Astrocyte (in vitro differentiated cells and primary cell): ENCODE results near the gene ZBTB45. TPM values are rescaled to one million over a fixed set of nuclear protein-coding genes. Genes with fewer than 3 reads are reported as not detected.
"Not testable (repeated sequence)": the region's sequence is repeated elsewhere in the genome, so short reads cannot be mapped to it uniquely, and the experiment has no call there.

Experiments
- DNase-seq: peaks from one replicate; pipeline ENCODE4 v3.0.0-alpha.2; 2010; ENCODE audit warnings: low read depth
- FAIRE-seq: peaks from 2 replicates; lab custom pipeline; 2011; peaks lifted over from hg19 to GRCh38; lab: Jason Lieb, UNC
- H2AFZ ChIP-seq: 2 replicates; pipeline ENCODE4 v1.6.0; 2012; ENCODE audit warnings: low read depth, low read length, inconsistent platforms
- H3K27ac ChIP-seq: 2 replicates; pipeline ENCODE4 v1.5.1; 2011; ENCODE audit warnings: low read depth, low read length, inconsistent platforms
- H3K27me3 ChIP-seq: 2 replicates; pipeline ENCODE4 v1.6.0; 2011; ENCODE audit warnings: low read length, inconsistent platforms; ENCODE audit not compliant: insufficient read depth
- H3K36me3 ChIP-seq: 2 replicates; pipeline ENCODE4 v1.5.1; 2011; ENCODE audit warnings: low read length, inconsistent platforms; ENCODE audit not compliant: insufficient read depth
- H3K4me1 ChIP-seq: 2 replicates; pipeline ENCODE4 v1.5.1; 2011; ENCODE audit warnings: low read length, inconsistent platforms; ENCODE audit not compliant: insufficient read depth
- H3K4me2 ChIP-seq: 2 replicates; pipeline ENCODE4 v1.6.0; 2012; ENCODE audit warnings: low read length, inconsistent platforms
- H3K4me3 ChIP-seq: 2 replicates; pipeline ENCODE4 v1.5.1; 2011; ENCODE audit warnings: low read depth, mild to moderate bottlenecking, low read length, inconsistent platforms; ENCODE audit not compliant: insufficient read depth
- H3K79me2 ChIP-seq: 2 replicates; pipeline ENCODE4 v1.6.0; 2012; ENCODE audit warnings: mild to moderate bottlenecking, low read length, inconsistent platforms; ENCODE audit not compliant: insufficient read depth
- H3K9ac ChIP-seq: 2 replicates; pipeline ENCODE4 v1.6.0; 2012; ENCODE audit warnings: mild to moderate bottlenecking, low read length, inconsistent platforms
- H3K9me3 ChIP-seq: 2 replicates; pipeline ENCODE4 v1.5.1; 2012; ENCODE audit warnings: low read depth, mild to moderate bottlenecking, low read length, inconsistent platforms; ENCODE audit not compliant: insufficient read depth
- H4K20me1 ChIP-seq: 2 replicates; pipeline ENCODE4 v1.6.0; 2012; ENCODE audit warnings: low read length, inconsistent platforms; ENCODE audit not compliant: insufficient read depth
- H3K27ac Mint-ChIP-seq: one replicate; pipeline ENCODE4 v1.8.0; 2021; ENCODE audit warnings: mild to moderate bottlenecking, mixed read lengths; ENCODE audit not compliant: unreplicated experiment
- H3K27me3 Mint-ChIP-seq: one replicate; pipeline ENCODE4 v1.8.0; 2021; ENCODE audit warnings: low read depth, mixed read lengths; ENCODE audit not compliant: unreplicated experiment
- H3K36me3 Mint-ChIP-seq: one replicate; pipeline ENCODE4 v1.8.0; 2021; ENCODE audit warnings: low read depth, mixed read lengths; ENCODE audit not compliant: unreplicated experiment
- H3K4me1 Mint-ChIP-seq: one replicate; pipeline ENCODE4 v1.8.0; 2021; ENCODE audit warnings: low read depth, mixed read lengths; ENCODE audit not compliant: unreplicated experiment
- H3K4me3 Mint-ChIP-seq: one replicate; pipeline ENCODE4 v1.8.0; 2021; ENCODE audit warnings: mild to moderate bottlenecking, moderate library complexity, mixed read lengths; ENCODE audit not compliant: unreplicated experiment
- H3K9me3 Mint-ChIP-seq: one replicate; pipeline ENCODE4 v1.8.0; 2021; ENCODE audit warnings: mild to moderate bottlenecking, mixed read lengths; ENCODE audit not compliant: unreplicated experiment
- CTCF ChIP-seq: IDR thresholded peaks from 2 replicates; pipeline ENCODE4 v1.5.1; 2011; ENCODE audit warnings: low read depth, mild to moderate bottlenecking, inconsistent platforms, low read length, moderate library complexity; ENCODE audit not compliant: insufficient read depth
- EZH2 ChIP-seq: IDR thresholded peaks from 2 replicates; pipeline ENCODE4 v1.6.1; 2012; ENCODE audit warnings: mild to moderate bottlenecking, low read length, inconsistent platforms; ENCODE audit not compliant: insufficient read depth
- total RNA-seq: library from RNA; stranded (reverse); gene quantifications from 2 replicates; pipeline ENCODE4 v1.2.1, GENCODE V29; 2021

ZBTB45 gene
- total RNA-seq, 1 donor from 2014 or later = 16.3 TPM

GRCh38 chr19:58491393-58491792, 28.2 kb downstream of the ZBTB45 start:
- no peak overlapping the region for H3K4me3 Mint-ChIP-seq
- H3K4me1 ChIP-seq = no peaks in the 10 kb centered on the region
- no peak overlapping the region for H3K27ac ChIP-seq
- no peak for DNase-seq
- H3K9me3 Mint-ChIP-seq = peaks cover 3% of the 10 kb centered on the region
- H3K36me3 ChIP-seq = no peaks in the 10 kb centered on the region
- no peak overlapping the region for H3K9ac ChIP-seq
- no peak overlapping the region for H3K4me2 ChIP-seq
- peaks cover 2% of the 10 kb centered on the region for H3K36me3 Mint-ChIP-seq
- no peaks in the 10 kb centered on the region for H3K27me3 ChIP-seq
- no peaks in the 10 kb centered on the region for H3K27me3 Mint-ChIP-seq
- no peaks in the 10 kb centered on the region for H3K79me2 ChIP-seq
- FAIRE-seq = no peak
- H2AFZ ChIP-seq = no peak overlapping the region
- no peak overlapping the region for H3K4me3 ChIP-seq
- no peak overlapping the region for H3K27ac Mint-ChIP-seq
- no peaks in the 10 kb centered on the region for H3K4me1 Mint-ChIP-seq
- no peaks in the 10 kb centered on the region for H3K9me3 ChIP-seq
- TF ChIP-seq EZH2 (no peak), CTCF (no peak)
- H4K20me1 ChIP-seq = no peaks in the 10 kb centered on the region

- not testable (repeated sequence) for H3K27me3 Mint-ChIP-seq
These were observed 35.3 kb downstream of the ZBTB45 start for GRCh38 chr19:58484349-58484748.

GRCh38 chr19:58483776-58484175, 35.8 kb downstream of the ZBTB45 start:
- Mint-ChIP-seq H3K27me3 (no peaks in the 10 kb centered on the region), H3K4me3 (no peak overlapping the region), H3K36me3 (peaks cover 9% of the 10 kb centered on the region), H3K4me1 (no peaks in the 10 kb centered on the region), H3K27ac (no peak overlapping the region), H3K9me3 (no peaks in the 10 kb centered on the region)
- Histone ChIP-seq H3K4me2 (no peak overlapping the region), H3K27ac (no peak overlapping the region), H3K79me2 (no peaks in the 10 kb centered on the region), H3K9ac (no peak overlapping the region), H3K4me3 (no peak overlapping the region), H3K9me3 (no peaks in the 10 kb centered on the region), H3K27me3 (no peaks in the 10 kb centered on the region), H2AFZ (no peak overlapping the region), H4K20me1 (no peaks in the 10 kb centered on the region), H3K36me3 (no peaks in the 10 kb centered on the region), H3K4me1 (no peaks in the 10 kb centered on the region)
- DNase-seq (no peak), FAIRE-seq (no peak)
- TF ChIP-seq EZH2 (no peak), CTCF (no peak)

More at GRCh38 chr19:58484349-58484748, 35.3 kb downstream of the ZBTB45 start:
- H3K4me1 Mint-ChIP-seq, H3K79me2 ChIP-seq, H4K20me1 ChIP-seq, H3K27ac ChIP-seq, H3K9ac ChIP-seq, H3K9me3 ChIP-seq, H3K27me3 ChIP-seq, H3K9me3 Mint-ChIP-seq, FAIRE-seq, H3K36me3 ChIP-seq, H3K27ac Mint-ChIP-seq, H2AFZ ChIP-seq, DNase-seq, H3K4me3 Mint-ChIP-seq, H3K4me2 ChIP-seq, H3K4me3 ChIP-seq, H3K4me1 ChIP-seq, H3K36me3 Mint-ChIP-seq: not testable (repeated sequence)
